MM.1S (cell line): ENCODE data around the gene PLXND1.

ENCODE experiments used
- CTCF ChIP-seq: fragments of 300-600 bp; sonication (generic); IDR thresholded peaks from 2 replicates; pipeline ENCODE4 v1.5.1; 2016; ENCODE audit warnings: antibody characterized with exemption, low read length, mixed read lengths
- EZH2 ChIP-seq: fragments of 300-600 bp; sonication (generic); optimal IDR thresholded peaks from 2 replicates; pipeline ENCODE3; 2017; ENCODE audit warnings: low read depth, mild to moderate bottlenecking, antibody characterized with exemption, low read length, mixed read lengths
- EZH2phosphoT487 ChIP-seq: fragments of 300-600 bp; sonication (generic); IDR thresholded peaks from 2 replicates; pipeline ENCODE4 v1.6.1; 2018; ENCODE audit warnings: antibody characterized with exemption, low read length

GRCh38 chr3:129534428-129535027 is 71.9 kb downstream of the PLXND1 start:
- TF ChIP-seq CTCF (no peak), EZH2 (no peak), EZH2phosphoT487 (no peak)
